Right lobe of liver (tissue), 6 donors: ENCODE measurements around the gene SKP1. TPM values are rescaled to one million over a fixed set of nuclear protein-coding genes. Genes with fewer than 3 reads are reported as not detected.
A peak's percentile ranks its signal among the peaks of the same experiment; 100 is the strongest.

ENCODE experiments used
- ATAC-seq, 4 donors: fragments of 200-7000 bp; cut with Tn5 transposase; one replicate each; pipeline ENCODE4 v1.9.1; 2020; ENCODE audit warnings: mild to moderate bottlenecking in 4 of 4, moderate library complexity in 4 of 4
- DNase-seq, 3 donors: peaks; one replicate each; pipeline ENCODE4 v3.0.0-alpha.2; 2020
- H3K27ac ChIP-seq, 3 donors: fragments of 200-600 bp; one replicate each; pipeline ENCODE4 v1.8.0; 2022
- H3K27me3 ChIP-seq, 2 donors: fragments of 200-600 bp; one replicate each; pipeline ENCODE4 v1.8.0; 2022
- H3K36me3 ChIP-seq, 4 donors: fragments of 200-600 bp; sonication (generic) in 1 of 4; one replicate each; pipeline versions ENCODE4 v1.5.1 to v1.8.0; 2017 to 2022; ENCODE audit warnings: control low read depth in 1 of 4
- H3K4me1 ChIP-seq, 4 donors: fragments of 200-600 bp; sonication (generic) in 1 of 4; one replicate each; pipeline versions ENCODE4 v1.5.1 to v1.8.0; 2017 to 2022; ENCODE audit warnings: control low read depth in 1 of 4
- H3K4me3 ChIP-seq, 3 donors: fragments of 200-600 bp; one replicate each; pipeline ENCODE4 v1.8.0; 2022
- H3K9me3 ChIP-seq, 4 donors: fragments of 200-600 bp; sonication (generic) in 1 of 4; one replicate each; pipeline versions ENCODE4 v1.5.1 to v1.8.0; 2017 to 2022; ENCODE audit warnings: control low read depth in 1 of 4
- POLR2A ChIP-seq: fragments of 450-650 bp; IDR thresholded peaks from one replicate; pipeline ENCODE4 v1.6.1; 2017; ENCODE audit warnings: antibody characterized with exemption, mild to moderate bottlenecking
- WGBS: methylation state at CpG from one replicate; pipeline ENCODE4 v1.1.6; 2018; ENCODE audit warnings: low coverage, low lambda C conversion rate; ENCODE audit not compliant: insufficient coverage; ENCODE audit errors: missing lambda C conversion rate; 5-methylcytosine and 5-hydroxymethylcytosine counted together
- intact Hi-C, 2 donors: fragments of 100-400 bp; cut with DNase I; formaldehyde crosslinking; loops; one replicate each; pipeline versions ENCODE4 v1.11.2 to v1.14.1; 2022
- total RNA-seq, 6 experiments: library from RNA; depleted of rRNA in 2 of 6; stranded (reverse); fragments of >200 nt in 2 of 6; fragmentation: NEBNext Ultra II Directional in 3 of 6; extraction: Animal tissue kit (Norgen Biotek cat#: 25700) in 3 of 6; gene quantifications; one replicate each; pipeline versions ENCODE4 v1.1.0 to v1.2.4, GENCODE V29; 2016 to 2023
- TF ChIP-seq, protein P1 (sequence below), 4 donors: fragments of 200-600 bp in 3 of 4; fragments of 450-650 bp in 1 of 4; IDR thresholded peaks; one replicate each; pipeline versions ENCODE4 v1.5.1 to v1.8.0; 2016 to 2022; ENCODE audit warnings: antibody characterized with exemption in 4 of 4, mild to moderate bottlenecking in 2 of 4
- donor health status: DM: no; HTN: yes; CAD: no.
- donor health status: DM: no; HTN: no; CAD: no.
- donor health status: DM: no; HTN: no; CAD: no.
- donor health status: DM: no; HTN: yes; CAD: no.
- donor health status: DM: no; HTN: yes; CAD: no.

The SKP1 gene
- total RNA-seq, 6 experiments from 2014 or later = 125 to 186 (median 149) TPM

GRCh38 chr5:134129411-134130238, 47.1 kb downstream of the SKP1 start:
- H3K27me3 ChIP-seq = no peaks in the 10 kb centered on the region
- 63% methylated on average over 16 of the region's 25 CpGs for WGBS
- no peak overlapping the region for H3K27ac ChIP-seq
- H3K4me1 ChIP-seq = peaks cover 0 to 8% (median 0%) of the 10 kb centered on the region in 4 donors
- TF ChIP-seq, protein P1, sequence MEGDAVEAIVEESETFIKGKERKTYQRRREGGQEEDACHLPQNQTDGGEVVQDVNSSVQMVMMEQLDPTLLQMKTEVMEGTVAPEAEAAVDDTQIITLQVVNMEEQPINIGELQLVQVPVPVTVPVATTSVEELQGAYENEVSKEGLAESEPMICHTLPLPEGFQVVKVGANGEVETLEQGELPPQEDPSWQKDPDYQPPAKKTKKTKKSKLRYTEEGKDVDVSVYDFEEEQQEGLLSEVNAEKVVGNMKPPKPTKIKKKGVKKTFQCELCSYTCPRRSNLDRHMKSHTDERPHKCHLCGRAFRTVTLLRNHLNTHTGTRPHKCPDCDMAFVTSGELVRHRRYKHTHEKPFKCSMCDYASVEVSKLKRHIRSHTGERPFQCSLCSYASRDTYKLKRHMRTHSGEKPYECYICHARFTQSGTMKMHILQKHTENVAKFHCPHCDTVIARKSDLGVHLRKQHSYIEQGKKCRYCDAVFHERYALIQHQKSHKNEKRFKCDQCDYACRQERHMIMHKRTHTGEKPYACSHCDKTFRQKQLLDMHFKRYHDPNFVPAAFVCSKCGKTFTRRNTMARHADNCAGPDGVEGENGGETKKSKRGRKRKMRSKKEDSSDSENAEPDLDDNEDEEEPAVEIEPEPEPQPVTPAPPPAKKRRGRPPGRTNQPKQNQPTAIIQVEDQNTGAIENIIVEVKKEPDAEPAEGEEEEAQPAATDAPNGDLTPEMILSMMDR (IDR thresholded peaks at IDR 0.05) = no peak
- TF ChIP-seq POLR2A = no peak
- no peaks in the 10 kb centered on the region for H3K36me3 ChIP-seq
- ATAC-seq (peak in 1 of 4 donors; percentile 6), DNase-seq (peak in 1 of 3 donors; percentile 46)
- intact Hi-C loops = no loop called here
- H3K9me3 ChIP-seq = no peaks in the 10 kb centered on the region
- no peak overlapping the region for H3K4me3 ChIP-seq

DNA sequence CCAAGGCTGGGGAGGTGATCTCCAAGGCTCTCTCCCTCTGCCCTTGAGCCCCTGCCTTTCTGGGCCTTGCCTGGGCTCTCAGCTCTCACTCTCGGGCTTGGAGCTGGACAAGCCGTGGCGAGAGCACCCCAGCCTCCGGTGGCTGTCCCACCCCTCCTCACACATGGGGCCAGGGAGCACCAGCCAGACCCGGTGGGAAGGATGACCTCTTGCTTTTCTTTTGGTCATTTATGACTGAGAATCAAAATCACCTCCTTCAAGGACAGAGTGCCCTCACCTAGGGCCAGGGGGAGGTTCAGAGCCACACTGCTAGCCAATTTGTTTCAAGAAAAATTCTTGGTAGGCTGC, 48.1 kb downstream of the SKP1 start:
- no peaks in the 10 kb centered on the region for H3K36me3 ChIP-seq
- intact Hi-C loops = no loop called here
- TF ChIP-seq, protein P1 (IDR thresholded peaks at IDR 0.05) = no peak
- no peak for TF ChIP-seq POLR2A
- WGBS = no CpG with 5 or more reads among the region's 5 CpGs
- H3K9me3 ChIP-seq = no peaks in the 10 kb centered on the region
- H3K27ac ChIP-seq = no peak overlapping the region
- ATAC-seq (no peak), DNase-seq (no peak)
- no peaks in the 10 kb centered on the region for H3K27me3 ChIP-seq
- no peak overlapping the region for H3K4me3 ChIP-seq
- peaks cover 0 to 8% (median 0%) of the 10 kb centered on the region in 4 donors for H3K4me1 ChIP-seq

DNA sequence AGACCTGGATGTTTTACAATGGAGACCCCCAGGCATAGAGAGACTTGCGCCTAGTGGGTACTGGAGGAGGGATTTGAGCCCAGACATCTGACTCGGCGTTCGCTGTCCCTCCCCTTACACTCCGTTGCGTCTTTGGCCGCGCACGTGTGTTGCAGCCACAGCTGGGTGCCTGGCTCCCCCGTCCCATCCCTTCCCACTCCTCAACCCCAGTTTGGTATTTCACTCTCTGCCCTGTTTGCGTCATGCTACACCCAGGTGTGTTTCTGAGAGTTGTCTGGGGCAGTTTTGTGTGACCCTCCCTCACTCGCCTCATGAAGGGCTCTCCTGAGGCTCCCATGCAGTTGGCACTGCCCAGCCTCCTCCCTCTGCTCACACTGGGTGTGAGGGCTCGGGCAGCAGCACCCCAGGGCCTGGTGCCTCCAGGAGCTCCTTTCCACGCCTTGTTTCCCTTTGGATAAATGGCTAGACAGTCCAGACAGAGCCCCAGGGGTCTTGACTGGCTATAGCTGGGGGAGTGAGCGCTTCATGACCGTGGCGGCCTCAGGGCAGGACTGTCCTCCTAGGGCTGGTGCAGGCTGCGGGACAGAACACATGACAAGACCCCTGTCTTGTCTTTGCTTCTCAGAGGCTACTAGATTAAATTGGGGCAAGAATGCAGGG, 48.6 kb downstream of the SKP1 start:
- no peak for TF ChIP-seq POLR2A
- TF ChIP-seq, protein P1 (IDR thresholded peaks at IDR 0.05) = no peak
- DNase-seq (no peak), ATAC-seq (no peak)
- 94% methylated on average over 8 of the region's 18 CpGs for WGBS
- no peaks in the 10 kb centered on the region for H3K36me3 ChIP-seq
- peaks cover 0 to 8% (median 0%) of the 10 kb centered on the region in 4 donors for H3K4me1 ChIP-seq
- H3K27me3 ChIP-seq = no peaks in the 10 kb centered on the region
- H3K9me3 ChIP-seq = no peaks in the 10 kb centered on the region
- H3K27ac ChIP-seq = no peak overlapping the region
- H3K4me3 ChIP-seq = no peak overlapping the region
- intact Hi-C loops = no loop called here

GRCh38 chr5:134127376-134127861, 49.3 kb downstream of the SKP1 start:
- intact Hi-C loops = no loop called here
- H3K27me3 ChIP-seq = no peaks in the 10 kb centered on the region
- no peak overlapping the region for H3K27ac ChIP-seq
- TF ChIP-seq, protein P1 (IDR thresholded peaks at IDR 0.05) = no peak
- no peak for TF ChIP-seq POLR2A
- H3K4me3 ChIP-seq = no peak overlapping the region
- WGBS = 69% methylated on average over 2 of the region's 15 CpGs
- DNase-seq (no peak), ATAC-seq (no peak)
- no peaks in the 10 kb centered on the region for H3K36me3 ChIP-seq
- peaks cover 0 to 8% (median 0%) of the 10 kb centered on the region in 4 donors for H3K4me1 ChIP-seq
- no peaks in the 10 kb centered on the region for H3K9me3 ChIP-seq
